SK-MEL-5 (cell line): Measurements from ENCODE around the gene ONECUT1. TPM values are rescaled to one million over a fixed set of nuclear protein-coding genes. Genes with fewer than 3 reads are reported as not detected.

Experiments used
- DNase-seq: peaks from one replicate; pipeline ENCODE4 v3.0.0-alpha.2; 2016; ENCODE audit warnings: low read depth, low spot score
- in situ Hi-C: cut with HindIII; loops from 2 replicates; pipeline ENCODE4 v1.10.0; 2016; ENCODE audit warnings: low sequenced_read_pairs, high pct_unique_total_duplicates, low pct_unique_long_range_greater_than_20kb
- total RNA-seq: library from RNA; depleted of rRNA; stranded (reverse); fragments of >200 nt; shearing (Covaris generic); gene quantifications from 2 replicates; pipeline ENCODE4 v1.2.3, GENCODE V29; 2014; rRNA removed

Gene ONECUT1
- total RNA-seq, 1 experiment from 2014 or later = 5.0 TPM

- DNase-seq = no peak
- in situ Hi-C loops = loop anchor here (25.0 kb wide), 1 partner anchor 464 kb away; no protein-coding TSS in a partner anchor
These were observed 63.9 kb downstream of the ONECUT1 start for GRCh38 chr15:52726195-52726594.

GRCh38 chr15:52718551-52718950, 71.6 kb downstream of the ONECUT1 start:
- in situ Hi-C loops = no loop called here

GRCh38 chr15:52717924-52718323, 72.2 kb downstream of the ONECUT1 start:
- DNase-seq = no peak
- in situ Hi-C loops = no loop called here

More at GRCh38 chr15:52718551-52718950, 71.6 kb downstream of the ONECUT1 start:
- DNase-seq = no peak

GRCh38 chr15:52717481-52717880, 72.7 kb downstream of the ONECUT1 start:
- in situ Hi-C loops = no loop called here

GRCh38 chr15:52716536-52716935, 73.6 kb downstream of the ONECUT1 start:
- in situ Hi-C loops = no loop called here
- DNase-seq = no peak

More at GRCh38 chr15:52717481-52717880, 72.7 kb downstream of the ONECUT1 start:
- DNase-seq = no peak

GRCh38 chr15:52715411-52715810, 74.7 kb downstream of the ONECUT1 start:
- no peak for DNase-seq
- in situ Hi-C loops = no loop called here

- DNase-seq = no peak
- in situ Hi-C loops = no loop called here
These were observed 75.2 kb downstream of the ONECUT1 start for GRCh38 chr15:52714968-52715367.

GRCh38 chr15:52710708-52711389, 79.3 kb downstream of the ONECUT1 start:
- in situ Hi-C loops = no loop called here

GRCh38 chr15:52710050-52710707, 80.0 kb downstream of the ONECUT1 start:
- in situ Hi-C loops = no loop called here
- DNase-seq = no peak

More at GRCh38 chr15:52710708-52711389, 79.3 kb downstream of the ONECUT1 start:
- DNase-seq = no peak

GRCh38 chr15:52709187-52709981, 80.8 kb downstream of the ONECUT1 start:
- in situ Hi-C loops = no loop called here
- DNase-seq = no peak

Other genes starting within 250 kb of the ONECUT1 start
- 122 and 131 TPM in 2 replicates for gene ARPP19, start 221.3 kb downstream of the ONECUT1 start, total RNA-seq
- gene ATOSA, start 110.9 kb downstream of the ONECUT1 start, total RNA-seq = 14.7 and 15.5 TPM in 2 replicates